ENCODE results near the gene HMG20B.
A peak's percentile ranks its signal among the peaks of the same experiment; 100 is the strongest.

Gene HMG20B

DNA sequence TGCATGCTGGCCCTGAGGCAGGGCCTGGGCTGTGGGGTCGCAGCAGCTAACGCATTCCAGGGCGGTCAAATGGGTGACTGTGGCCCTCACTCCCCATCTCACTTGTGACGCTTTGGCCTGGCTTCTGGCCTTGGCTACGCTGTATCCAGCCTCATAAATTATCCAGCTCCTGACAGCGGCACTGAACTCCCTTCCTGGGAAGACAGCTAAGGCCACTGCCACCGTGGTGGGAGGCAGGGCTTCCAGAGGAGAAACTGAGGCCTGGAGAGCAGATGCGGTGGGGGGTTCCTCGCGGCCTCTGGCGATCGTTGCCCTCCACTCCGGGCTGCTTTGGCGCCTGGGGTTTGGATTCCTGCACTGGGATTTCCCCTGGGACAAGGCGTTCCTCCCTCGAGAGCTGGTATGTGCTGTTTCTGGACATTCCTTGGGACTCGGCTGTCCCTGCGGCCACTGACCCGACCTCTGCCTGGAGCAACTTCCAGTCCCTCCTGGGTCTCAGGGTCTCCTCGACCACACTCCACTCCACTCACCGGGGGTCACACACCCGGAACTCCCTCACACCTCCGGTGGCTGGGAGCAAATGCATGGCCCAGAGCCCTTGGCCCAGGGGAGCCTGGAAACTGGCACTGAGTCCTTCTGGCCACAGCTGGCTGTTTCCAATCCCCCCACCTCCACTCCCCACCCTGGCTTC lies 30.5 kb downstream of the HMG20B start:
- H3K27ac ChIP-seq (ENCODE audit: low read length), result no peak overlapping the region
- no peaks in the 10 kb centered on the region for H3K9me3 ChIP-seq (ENCODE audit: insufficient read depth, low read length)
- H3K4me1 ChIP-seq (ENCODE audit: low read length), result peaks cover 9% of the 10 kb centered on the region
- H3K9ac ChIP-seq (ENCODE audit: low read length), result no peak overlapping the region
- H3K79me2 ChIP-seq (ENCODE audit: low read length), result no peaks in the 10 kb centered on the region
- H3K36me3 ChIP-seq (replicated peaks; ENCODE audit: low read depth, low read length), result no peaks in the 10 kb centered on the region
- TF ChIP-seq EZH2phosphoT487 (IDR thresholded peaks at IDR 0.05; ENCODE audit: low read depth), result no peak
- TF ChIP-seq, protein P1, sequence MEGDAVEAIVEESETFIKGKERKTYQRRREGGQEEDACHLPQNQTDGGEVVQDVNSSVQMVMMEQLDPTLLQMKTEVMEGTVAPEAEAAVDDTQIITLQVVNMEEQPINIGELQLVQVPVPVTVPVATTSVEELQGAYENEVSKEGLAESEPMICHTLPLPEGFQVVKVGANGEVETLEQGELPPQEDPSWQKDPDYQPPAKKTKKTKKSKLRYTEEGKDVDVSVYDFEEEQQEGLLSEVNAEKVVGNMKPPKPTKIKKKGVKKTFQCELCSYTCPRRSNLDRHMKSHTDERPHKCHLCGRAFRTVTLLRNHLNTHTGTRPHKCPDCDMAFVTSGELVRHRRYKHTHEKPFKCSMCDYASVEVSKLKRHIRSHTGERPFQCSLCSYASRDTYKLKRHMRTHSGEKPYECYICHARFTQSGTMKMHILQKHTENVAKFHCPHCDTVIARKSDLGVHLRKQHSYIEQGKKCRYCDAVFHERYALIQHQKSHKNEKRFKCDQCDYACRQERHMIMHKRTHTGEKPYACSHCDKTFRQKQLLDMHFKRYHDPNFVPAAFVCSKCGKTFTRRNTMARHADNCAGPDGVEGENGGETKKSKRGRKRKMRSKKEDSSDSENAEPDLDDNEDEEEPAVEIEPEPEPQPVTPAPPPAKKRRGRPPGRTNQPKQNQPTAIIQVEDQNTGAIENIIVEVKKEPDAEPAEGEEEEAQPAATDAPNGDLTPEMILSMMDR (IDR thresholded peaks at IDR 0.05; ENCODE audit: low read depth, low read length), result no peak
- H3K4me3 ChIP-seq (ENCODE audit: low read length), result no peak overlapping the region
- H3K4me2 ChIP-seq (ENCODE audit: low read length), result no peak overlapping the region
- no peaks in the 10 kb centered on the region for H3K27me3 ChIP-seq (ENCODE audit: low read depth, low read length)
- no peak overlapping the region for H2AFZ ChIP-seq (ENCODE audit: low read depth, low read length)
- H4K20me1 ChIP-seq (ENCODE audit: insufficient read depth, low read length), result no peaks in the 10 kb centered on the region

DNA sequence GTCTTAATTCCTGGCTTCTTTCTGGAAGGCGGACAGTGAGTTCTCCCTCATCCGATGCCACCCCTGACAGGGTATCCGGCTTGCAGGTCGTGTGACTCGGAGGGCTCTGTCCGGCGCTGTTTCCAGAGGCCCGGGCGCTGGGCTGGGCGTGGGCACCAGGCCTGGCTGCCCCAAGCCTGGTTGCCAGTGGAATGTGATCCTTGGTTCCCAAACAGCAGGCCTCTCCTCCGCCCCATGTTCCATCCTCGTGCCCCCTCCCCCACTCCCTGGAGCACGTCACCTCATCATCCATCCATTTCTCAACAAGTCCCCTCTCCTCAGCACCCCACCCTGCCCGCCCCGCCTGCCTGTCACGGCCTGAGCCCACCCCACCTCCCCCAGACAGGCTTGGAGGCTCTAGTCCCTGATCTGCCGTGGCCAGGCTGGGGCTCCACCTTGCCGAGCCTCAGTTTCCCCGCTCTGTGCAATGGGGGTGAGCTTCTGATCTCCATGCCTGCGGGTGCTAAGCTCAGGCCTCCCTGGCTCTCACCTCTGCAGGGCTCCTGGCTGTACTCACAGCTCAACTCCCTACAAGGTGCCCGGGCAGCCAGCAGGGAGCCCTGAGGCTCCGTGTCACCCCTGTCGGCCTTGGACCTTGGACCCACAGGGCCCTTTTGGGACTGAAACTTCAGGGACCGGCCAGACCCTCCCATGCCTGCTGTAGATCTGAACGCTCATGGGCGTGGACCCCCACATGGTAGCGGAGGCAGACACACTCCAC lies 31.7 kb downstream of the HMG20B start:
- H3K4me2 ChIP-seq (ENCODE audit: low read length), result peak overlapping the region; percentile 50

DNA sequence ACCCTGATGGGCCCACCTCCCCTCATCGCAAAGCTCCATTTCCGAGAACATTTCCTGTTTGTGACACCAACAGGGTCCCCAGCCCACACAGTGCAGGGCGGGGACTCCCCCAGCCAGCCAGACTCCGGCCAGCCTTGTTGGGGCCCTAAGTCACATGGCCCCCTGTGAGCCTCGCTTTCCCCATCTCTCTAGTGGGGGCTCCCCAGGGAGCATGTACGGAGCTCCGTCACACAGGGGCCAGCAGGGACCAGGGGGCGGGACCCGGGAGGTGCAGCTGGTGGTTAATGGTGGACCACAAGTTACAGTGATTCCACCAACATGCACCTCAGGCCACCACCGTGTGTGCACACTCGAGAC lies 32.2 kb downstream of the HMG20B start:
- Histone ChIP-seq H3K27ac (ENCODE audit: low read length) (no peak overlapping the region), H3K4me2 (ENCODE audit: low read length) (peak overlapping the region; percentile 50), H2AFZ (ENCODE audit: low read depth, low read length) (peak overlapping the region; percentile 76; the same call in 1 of the 2 replicates), H3K36me3 (replicated peaks; ENCODE audit: low read depth, low read length) (no peaks in the 10 kb centered on the region), H3K79me2 (ENCODE audit: low read length) (no peaks in the 10 kb centered on the region), H3K9ac (ENCODE audit: low read length) (0 out of 2 replicates have a peak overlapping the region, but pooled peaks have one; percentile 6), H3K9me3 (ENCODE audit: insufficient read depth, low read length) (no peaks in the 10 kb centered on the region), H4K20me1 (ENCODE audit: insufficient read depth, low read length) (no peaks in the 10 kb centered on the region), H3K4me3 (ENCODE audit: low read length) (peak overlapping the region; percentile 24), H3K27me3 (ENCODE audit: low read depth, low read length) (no peaks in the 10 kb centered on the region), H3K4me1 (ENCODE audit: low read length) (peaks cover 9% of the 10 kb centered on the region)
- TF ChIP-seq, protein P1 (IDR thresholded peaks at IDR 0.05; ENCODE audit: low read depth, low read length), result no peak
- no peak for TF ChIP-seq EZH2phosphoT487 (IDR thresholded peaks at IDR 0.05; ENCODE audit: low read depth)

More for the DNA sequence above, 31.7 kb downstream of the HMG20B start:
- Histone ChIP-seq H2AFZ (ENCODE audit: low read depth, low read length) (peak overlapping the region; percentile 76; the same call in 1 of the 2 replicates), H3K4me3 (ENCODE audit: low read length) (peak overlapping the region; percentile 24), H3K36me3 (replicated peaks; ENCODE audit: low read depth, low read length) (no peaks in the 10 kb centered on the region), H4K20me1 (ENCODE audit: insufficient read depth, low read length) (no peaks in the 10 kb centered on the region), H3K79me2 (ENCODE audit: low read length) (no peaks in the 10 kb centered on the region), H3K9ac (ENCODE audit: low read length) (0 out of 2 replicates have a peak overlapping the region, but pooled peaks have one; percentile 6), H3K27me3 (ENCODE audit: low read depth, low read length) (no peaks in the 10 kb centered on the region), H3K27ac (ENCODE audit: low read length) (no peak overlapping the region), H3K4me1 (ENCODE audit: low read length) (peaks cover 9% of the 10 kb centered on the region), H3K9me3 (ENCODE audit: insufficient read depth, low read length) (no peaks in the 10 kb centered on the region)
- no peak for TF ChIP-seq EZH2phosphoT487 (IDR thresholded peaks at IDR 0.05; ENCODE audit: low read depth)
- TF ChIP-seq, protein P1 (IDR thresholded peaks at IDR 0.05; ENCODE audit: low read depth, low read length), result no peak

DNA sequence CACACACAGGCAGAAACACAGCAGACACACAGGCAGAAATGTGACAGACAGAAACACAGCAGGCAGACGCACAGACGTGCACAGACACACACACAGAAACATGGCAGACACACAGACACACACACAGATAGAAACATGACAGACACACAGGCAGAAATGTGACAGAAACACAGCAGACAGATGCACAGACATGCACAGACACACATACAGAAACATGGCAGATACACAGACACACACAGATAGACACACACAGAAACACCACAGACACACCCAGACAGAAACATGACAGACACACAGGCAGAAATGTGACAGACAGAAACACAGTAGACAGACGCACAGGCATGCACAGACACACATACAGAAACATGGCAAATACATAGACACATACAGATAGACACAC lies 32.6 kb downstream of the HMG20B start:
- peak overlapping the region; percentile 24 for H3K4me3 ChIP-seq (ENCODE audit: low read length)
- no peak for TF ChIP-seq EZH2phosphoT487 (IDR thresholded peaks at IDR 0.05; ENCODE audit: low read depth)
- TF ChIP-seq, protein P1 (IDR thresholded peaks at IDR 0.05; ENCODE audit: low read depth, low read length), result no peak
- no peaks in the 10 kb centered on the region for H3K9me3 ChIP-seq (ENCODE audit: insufficient read depth, low read length)
- H3K9ac ChIP-seq (ENCODE audit: low read length), result no peak overlapping the region
- H2AFZ ChIP-seq (ENCODE audit: low read depth, low read length), result 0 out of 2 replicates have a peak overlapping the region, but pooled peaks have one; percentile 76
- H4K20me1 ChIP-seq (ENCODE audit: insufficient read depth, low read length), result no peaks in the 10 kb centered on the region
- no peaks in the 10 kb centered on the region for H3K79me2 ChIP-seq (ENCODE audit: low read length)
- H3K27ac ChIP-seq (ENCODE audit: low read length), result no peak overlapping the region
- no peaks in the 10 kb centered on the region for H3K36me3 ChIP-seq (replicated peaks; ENCODE audit: low read depth, low read length)
- H3K27me3 ChIP-seq (ENCODE audit: low read depth, low read length), result no peaks in the 10 kb centered on the region
- peak overlapping the region; percentile 50 for H3K4me2 ChIP-seq (ENCODE audit: low read length)
- peaks cover 9% of the 10 kb centered on the region for H3K4me1 ChIP-seq (ENCODE audit: low read length)
